Measurements from ENCODE around the gene TEX261.
"Not testable (repeated sequence)": the region's sequence is repeated elsewhere in the genome, so short reads cannot be mapped to it uniquely, and the experiment has no call there.

TEX261 gene

GRCh38 chr2:70994699-70995425 is at the start of gene TEX261:
Gene TEX261, minus strand, starts transcription at chr2:70994873. Its CDS starts 116 bp downstream, at chr2:70994757.
- DNase-seq = peak; percentile 93

- no peak for DNase-seq
Measured at GRCh38 chr2:71043531-71044407, 49.1 kb upstream of the TEX261 start.

- DNase-seq = no peak
Measured at GRCh38 chr2:71042287-71042686, 47.6 kb upstream of the TEX261 start.

- not testable (repeated sequence) for DNase-seq
Measured at GRCh38 chr2:71036296-71036695, 41.6 kb upstream of the TEX261 start.

- not testable (repeated sequence) for DNase-seq
Measured at GRCh38 chr2:71023553-71024243, 29.0 kb upstream of the TEX261 start.

GRCh38 chr2:71021394-71021793 is 26.7 kb upstream of the TEX261 start:
- DNase-seq = not testable (repeated sequence)

- not testable (repeated sequence) for DNase-seq
Measured at GRCh38 chr2:71019989-71020388, 25.3 kb upstream of the TEX261 start.

- no peak for DNase-seq
Measured at GRCh38 chr2:71018625-71019024, 24.0 kb upstream of the TEX261 start.

- DNase-seq = not testable (repeated sequence)
Measured at GRCh38 chr2:71011786-71012185, 17.1 kb upstream of the TEX261 start.

GRCh38 chr2:71008342-71008741 is 13.7 kb upstream of the TEX261 start:
- no peak for DNase-seq

GRCh38 chr2:71006955-71007799 is 12.5 kb upstream of the TEX261 start:
- no peak for DNase-seq

GRCh38 chr2:71006323-71006722 is 11.7 kb upstream of the TEX261 start:
- DNase-seq = no peak

GRCh38 chr2:71005271-71006202 is 10.9 kb upstream of the TEX261 start:
- no peak for DNase-seq

GRCh38 chr2:71004857-71005256 is 10.2 kb upstream of the TEX261 start:
- DNase-seq = no peak

- no peak for DNase-seq
Measured at GRCh38 chr2:71003966-71004755, 9.5 kb upstream of the TEX261 start.

- DNase-seq = no peak
Measured at GRCh38 chr2:71003396-71003795, 8.7 kb upstream of the TEX261 start.

GRCh38 chr2:71001981-71002570 is 7.4 kb upstream of the TEX261 start:
- peak; percentile 87 for DNase-seq

- no peak for DNase-seq
Measured at GRCh38 chr2:71001592-71001927, 6.9 kb upstream of the TEX261 start.

- DNase-seq = peak; percentile 88
Measured at GRCh38 chr2:71000780-71001591, 6.3 kb upstream of the TEX261 start.

Measured in NCI-H82 (cell line).